AG04450 (cell line): ENCODE results near the gene CFTR. TPM values are rescaled to one million over a fixed set of nuclear protein-coding genes. Genes with fewer than 3 reads are reported as not detected.

Experiments
- CTCF ChIA-PET: fragments of 300-600, 350-600 bp; formaldehyde crosslinking; extraction: SDS; loops from one replicate; lab custom pipeline; 2022; ENCODE audit warnings: antibody characterized with exemption, inconsistent platforms; lab: Charles Lee
- POLR2A ChIA-PET: fragments of 350-600 bp; formaldehyde crosslinking; extraction: SDS; loops from one replicate; lab custom pipeline; 2021; ENCODE audit warnings: antibody characterized with exemption, inconsistent platforms; lab: Yijun Ruan, JAX
- DNase-seq: peaks from one replicate; pipeline ENCODE4 v3.0.0-alpha.2; 2011; ENCODE audit warnings: low read depth, low spot score
- H3K27ac ChIP-seq: one replicate; pipeline ENCODE4 v1.5.1; 2012; ENCODE audit warnings: low read depth, low read length, control low read depth
- H3K27me3 ChIP-seq: one replicate; pipeline ENCODE4 v1.6.0; 2012; ENCODE audit warnings: low read length; ENCODE audit not compliant: control insufficient read depth, insufficient read depth
- H3K4me3 ChIP-seq: 2 replicates; pipeline ENCODE4 v1.5.1; 2011; ENCODE audit warnings: mild to moderate bottlenecking, low read depth, low read length, control low read depth
- H3K9me3 ChIP-seq: 2 replicates; pipeline ENCODE4 v1.5.1; 2012; ENCODE audit warnings: low read length; ENCODE audit not compliant: control insufficient read depth, insufficient read depth
- CTCF ChIP-seq: IDR thresholded peaks from 2 replicates; pipeline ENCODE4 v1.5.1; 2011; ENCODE audit warnings: low read depth, low read length, control low read depth, inconsistent platforms
- polyA plus RNA-seq: library from polyadenylated mRNA; depleted of rRNA; stranded (reverse); fragments of >200 nt; gene quantifications from 2 replicates; pipeline ENCODE4 v1.2.3, GENCODE V29; 2011

CFTR gene
- polyA plus RNA-seq, 1 experiment, result 0.37 TPM

- TF ChIP-seq CTCF, result no peak
- no peak for DNase-seq
- no peak overlapping the region for H3K27ac ChIP-seq
- no peak overlapping the region for H3K4me3 ChIP-seq
- H3K27me3 ChIP-seq, result no peaks in the 10 kb centered on the region
- POLR2A ChIA-PET, result no interaction called here
- H3K9me3 ChIP-seq, result no peaks in the 10 kb centered on the region
- CTCF ChIA-PET, result no interaction called here
Measured at GRCh38 chr7:117652943-117653680, 173.3 kb downstream of the CFTR start.

GRCh38 chr7:117654780-117655179 lies 175.0 kb downstream of the CFTR start:
- no peak overlapping the region for H3K4me3 ChIP-seq
- no peaks in the 10 kb centered on the region for H3K9me3 ChIP-seq
- no peak for DNase-seq
- ChIA-PET CTCF (interaction anchor here (1.3 kb wide), 1 partner anchor 196 kb away, joined by 3 read pairs; no protein-coding TSS in a partner anchor), POLR2A (no interaction called here)
- TF ChIP-seq CTCF, result no peak
- no peaks in the 10 kb centered on the region for H3K27me3 ChIP-seq
- no peak overlapping the region for H3K27ac ChIP-seq

- DNase-seq, result no peak
- Histone ChIP-seq H3K27me3 (no peaks in the 10 kb centered on the region), H3K9me3 (no peaks in the 10 kb centered on the region), H3K27ac (no peak overlapping the region), H3K4me3 (no peak overlapping the region)
- no peak for TF ChIP-seq CTCF
- ChIA-PET CTCF (no interaction called here), POLR2A (no interaction called here)
Measured at GRCh38 chr7:117656806-117657205, 177.0 kb downstream of the CFTR start.

GRCh38 chr7:117659531-117660011 lies 179.7 kb downstream of the CFTR start:
- CTCF ChIA-PET, result interaction anchor here (0.6 to 4.4 kb wide), 3 partner anchors 65 to 201 kb away, joined by 3 to 13 read pairs (median 3); no protein-coding TSS in a partner anchor
- H3K27ac ChIP-seq, result no peak overlapping the region
- no peaks in the 10 kb centered on the region for H3K27me3 ChIP-seq
- no peaks in the 10 kb centered on the region for H3K9me3 ChIP-seq
- POLR2A ChIA-PET, result interaction anchor here (0.8 kb wide), 1 partner anchor 269 kb away, joined by 3 read pairs; no protein-coding TSS in a partner anchor
- no peak overlapping the region for H3K4me3 ChIP-seq
- DNase-seq, result no peak
- TF ChIP-seq CTCF, result no peak

GRCh38 chr7:117661328-117661727 lies 181.5 kb downstream of the CFTR start:
- no peak overlapping the region for H3K4me3 ChIP-seq
- ChIA-PET POLR2A (no interaction called here), CTCF (interaction anchor here (1.0 to 4.4 kb wide), 3 partner anchors 11 to 202 kb away, joined by 3 to 13 read pairs (median 4); no protein-coding TSS in a partner anchor)
- no peak for TF ChIP-seq CTCF
- DNase-seq, result no peak
- H3K9me3 ChIP-seq, result no peaks in the 10 kb centered on the region
- H3K27me3 ChIP-seq, result no peaks in the 10 kb centered on the region
- H3K27ac ChIP-seq, result no peak overlapping the region
